GM12891 (cell line): ENCODE measurements around the gene TBL2.

Source experiments
- POLR2A ChIP-seq: IDR thresholded peaks from 2 replicates; pipeline ENCODE4 v1.6.1; 2011; ENCODE audit warnings: low read depth, low read length, control low read depth
- SPI1 ChIP-seq: IDR thresholded peaks from 2 replicates; pipeline ENCODE4 v1.6.1; 2011; ENCODE audit warnings: low read depth, low read length, control low read depth

- TF ChIP-seq POLR2A (no peak), SPI1 (no peak)
Measured at GRCh38 chr7:73626814-73627213, 48.4 kb upstream of the TBL2 start.
